HepG2 (cell line): ENCODE measurements around the gene DHH. TPM values are rescaled to one million over a fixed set of nuclear protein-coding genes. Genes with fewer than 3 reads are reported as not detected.
A peak's percentile ranks its signal among the peaks of the same experiment; 100 is the strongest.

Experiments used
- GMEB1 ChIP-seq: sonication (generic); formaldehyde crosslinking; IDR thresholded peaks from 2 replicates; pipeline ENCODE4 v1.5.1; 2020; ENCODE audit warnings: missing genetic modification reagents, mild to moderate bottlenecking, borderline replicate concordance
- GTF3A ChIP-seq: sonication (generic); formaldehyde crosslinking; conservative IDR thresholded peaks from 2 replicates; pipeline ENCODE4 v1.4.0; 2020; ENCODE audit warnings: mild to moderate bottlenecking, missing genetic modification reagents
- HES4 ChIP-seq: sonication (generic); formaldehyde crosslinking; IDR thresholded peaks from 2 replicates; pipeline ENCODE4 v1.9.0; 2021; ENCODE audit warnings: mild to moderate bottlenecking, missing genetic modification reagents, borderline replicate concordance
- HOXA3 ChIP-seq: sonication (generic); formaldehyde crosslinking; IDR thresholded peaks from 2 replicates; pipeline ENCODE4 v1.5.0; 2020; ENCODE audit warnings: missing genetic modification reagents
- IRF9 ChIP-seq: sonication (generic); formaldehyde crosslinking; IDR thresholded peaks from 2 replicates; pipeline ENCODE4 v1.8.0; 2022; ENCODE audit warnings: missing genetic modification reagents, mild to moderate bottlenecking, borderline replicate concordance
- ISX ChIP-seq: sonication (generic); formaldehyde crosslinking; conservative IDR thresholded peaks from 2 replicates; pipeline ENCODE4 v1.5.0; 2020; ENCODE audit warnings: missing genetic modification reagents
- KMT2A ChIP-seq: sonication (generic); formaldehyde crosslinking; IDR thresholded peaks from 2 replicates; pipeline ENCODE4 v1.4.0; 2020; ENCODE audit warnings: missing genetic modification reagents
- PCBP2 ChIP-seq: fragments of 200-400 bp; formaldehyde crosslinking; optimal IDR thresholded peaks from 2 replicates; pipeline ENCODE3; 2018; ENCODE audit warnings: low read length, low read depth; ENCODE audit not compliant: poor library complexity, severe bottlenecking
- PHF21A ChIP-seq: sonication (generic); formaldehyde crosslinking; IDR thresholded peaks from 2 replicates; pipeline ENCODE4 v1.5.0; 2020; ENCODE audit warnings: mild to moderate bottlenecking, missing genetic modification reagents
- RAD51 ChIP-seq: fragments of 450-650 bp; IDR thresholded peaks from 2 replicates; pipeline ENCODE4 v1.6.1; 2016; ENCODE audit warnings: borderline replicate concordance
- SCMH1 ChIP-seq: sonication (generic); formaldehyde crosslinking; IDR thresholded peaks from 2 replicates; pipeline ENCODE4 v1.9.0; 2021; ENCODE audit warnings: missing genetic modification reagents, mild to moderate bottlenecking, borderline replicate concordance
- YY1 ChIP-seq: IDR thresholded peaks from 2 replicates; pipeline ENCODE4 v1.6.1; 2011; ENCODE audit warnings: low read length, low read depth, moderate library complexity, mild to moderate bottlenecking; ENCODE audit not compliant: insufficient read depth, insufficient replicate concordance
- ZFP1 ChIP-seq: IDR thresholded peaks from 2 replicates; pipeline ENCODE4 v1.6.1; 2016
- ZNF136 ChIP-seq: sonication (generic); formaldehyde crosslinking; IDR thresholded peaks from 2 replicates; pipeline ENCODE4 v1.8.1; 2022; ENCODE audit warnings: low read depth, mild to moderate bottlenecking, moderate library complexity, missing genetic modification reagents
- ZNF18 ChIP-seq: sonication (generic); formaldehyde crosslinking; IDR thresholded peaks from 2 replicates; pipeline ENCODE4 v1.8.0; 2022; ENCODE audit warnings: mild to moderate bottlenecking, missing genetic modification reagents; ENCODE audit not compliant: insufficient replicate concordance
- ZNF501 ChIP-seq: sonication (generic); formaldehyde crosslinking; IDR thresholded peaks from 2 replicates; pipeline ENCODE4 v1.5.1; 2020; ENCODE audit warnings: mild to moderate bottlenecking, moderate library complexity, missing genetic modification reagents
- ZNF549 ChIP-seq: sonication (generic); formaldehyde crosslinking; IDR thresholded peaks from 2 replicates; pipeline ENCODE4 v1.5.0; 2020; ENCODE audit warnings: missing genetic modification reagents
- ZNF720 ChIP-seq: sonication (generic); formaldehyde crosslinking; IDR thresholded peaks from 2 replicates; pipeline ENCODE4 v1.4.0; 2020; ENCODE audit warnings: missing genetic modification reagents
- ZNF747 ChIP-seq: sonication (generic); formaldehyde crosslinking; IDR thresholded peaks from 2 replicates; pipeline ENCODE4 v1.8.1; 2023; ENCODE audit warnings: missing genetic modification reagents, mild to moderate bottlenecking, borderline replicate concordance
- ZNF784 ChIP-seq: sonication (generic); formaldehyde crosslinking; IDR thresholded peaks from 2 replicates; pipeline ENCODE4 v1.5.1; 2020; ENCODE audit warnings: missing genetic modification reagents, mild to moderate bottlenecking, borderline replicate concordance
- polyA plus RNA-seq, 8 experiments: library from polyadenylated mRNA; depleted of rRNA in 3 of 8; stranded (reverse) in 7 of 8; unstranded in 1 of 8; fragments of >200 nt; fragmentation: Illumina TruSeq in 4 of 8; extraction: Trizol in 4 of 8; gene quantifications; 2 replicates each; pipeline versions ENCODE4 v1.2.1 to v1.2.3, GENCODE V29; 2011 to 2016; ENCODE audit warnings: low read depth in 4 of 8, missing spikeins in 1 of 8, mixed read lengths in 1 of 8; ENCODE audit not compliant: insufficient read depth in 1 of 8
- total RNA-seq, 5 experiments: library from RNA; depleted of rRNA; stranded (reverse); fragments of >200 nt; fragmentation: Illumina TruSeq; extraction: Trizol; gene quantifications; 2 replicates each; pipeline ENCODE4 v1.2.3, GENCODE V29; 2016; ENCODE audit warnings: low read depth in 1 of 5

DHH gene
- total and polyA plus RNA-seq, 2 of the 13 experiments (the other 11 are each of a cell fraction or from before 2014, with no cell fraction given) = not detected

GRCh38 chr12:49131051-49131893, 36.7 kb upstream of the DHH start, which contains the start of gene TUBA1B (continued):
- no peak for TF ChIP-seq SCMH1 (CRISPR knock-in tag)
- 0 out of 2 replicates have a peak, but pooled peaks have one; percentile 14 for TF ChIP-seq ISX (CRISPR knock-in tag)
- peak; percentile 67; the same call in 1 of the 2 replicates for TF ChIP-seq KMT2A (CRISPR knock-in tag)
- TF ChIP-seq ZNF18 (CRISPR knock-in tag) = peak; percentile 69
- TF ChIP-seq ZNF501 = peak; percentile 76
- TF ChIP-seq ZNF720 (CRISPR knock-in tag) = no peak
- TF ChIP-seq YY1 = peak; percentile 87
- TF ChIP-seq ZNF549 (CRISPR knock-in tag) = no peak
- no peak for TF ChIP-seq GTF3A (CRISPR knock-in tag)
- TF ChIP-seq ZNF784 (CRISPR knock-in tag) = no peak; the same call in 1 of the 2 replicates
- peak; percentile 83 for TF ChIP-seq HOXA3
- no peak for TF ChIP-seq ZNF136 (CRISPR knock-in tag)
- TF ChIP-seq PHF21A (CRISPR knock-in tag) = no peak
- TF ChIP-seq IRF9 (CRISPR knock-in tag) = 0 out of 2 replicates have a peak, but pooled peaks have one; percentile 58
- 0 out of 2 replicates have a peak, but pooled peaks have one; percentile 46 for TF ChIP-seq ZNF747 (CRISPR knock-in tag)
- TF ChIP-seq RAD51 = no peak
- no peak for TF ChIP-seq PCBP2
- peak; percentile 17; the same call in 1 of the 2 replicates for TF ChIP-seq HES4 (CRISPR knock-in tag)
- 0 out of 2 replicates have a peak, but pooled peaks have one; percentile 24 for TF ChIP-seq GMEB1
- no peak for TF ChIP-seq ZFP1 (CRISPR knock-in tag)
